GM12801 (cell line): ENCODE measurements around the gene UVRAG.

Experiments used
- TF ChIP-seq, protein P1 (sequence below): IDR thresholded peaks from one replicate; pipeline ENCODE4 v1.5.1; 2011; ENCODE audit warnings: control low read depth; ENCODE audit not compliant: insufficient read length; ENCODE audit errors: extremely low read depth

The UVRAG gene

DNA sequence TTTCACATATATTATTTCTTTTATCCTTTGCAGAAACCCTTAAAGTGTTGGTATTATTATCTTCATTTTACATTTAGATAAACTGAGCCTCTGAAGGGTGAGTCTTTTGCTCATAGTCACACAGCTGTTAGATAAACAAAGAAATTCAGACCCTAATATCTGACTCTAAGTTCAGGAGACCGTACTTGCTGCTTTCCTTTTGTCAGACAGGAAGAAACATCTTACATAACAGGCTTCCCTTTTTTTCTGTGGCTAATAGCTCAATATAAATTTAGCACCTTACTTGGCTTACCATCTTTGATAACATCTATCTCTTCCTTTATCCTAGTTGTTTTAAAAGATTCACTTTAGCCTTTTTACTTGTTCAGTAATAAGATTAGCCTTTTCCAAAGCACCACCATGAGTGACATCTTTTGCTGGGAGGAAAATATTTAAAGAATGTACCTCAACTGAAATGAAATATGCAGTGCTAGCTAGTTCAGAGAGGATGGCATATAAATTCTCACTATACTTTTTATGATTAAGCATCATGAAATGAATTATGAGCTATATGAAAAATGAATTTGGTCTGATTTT lies 262.7 kb downstream of the UVRAG start:
- TF ChIP-seq, protein P1, sequence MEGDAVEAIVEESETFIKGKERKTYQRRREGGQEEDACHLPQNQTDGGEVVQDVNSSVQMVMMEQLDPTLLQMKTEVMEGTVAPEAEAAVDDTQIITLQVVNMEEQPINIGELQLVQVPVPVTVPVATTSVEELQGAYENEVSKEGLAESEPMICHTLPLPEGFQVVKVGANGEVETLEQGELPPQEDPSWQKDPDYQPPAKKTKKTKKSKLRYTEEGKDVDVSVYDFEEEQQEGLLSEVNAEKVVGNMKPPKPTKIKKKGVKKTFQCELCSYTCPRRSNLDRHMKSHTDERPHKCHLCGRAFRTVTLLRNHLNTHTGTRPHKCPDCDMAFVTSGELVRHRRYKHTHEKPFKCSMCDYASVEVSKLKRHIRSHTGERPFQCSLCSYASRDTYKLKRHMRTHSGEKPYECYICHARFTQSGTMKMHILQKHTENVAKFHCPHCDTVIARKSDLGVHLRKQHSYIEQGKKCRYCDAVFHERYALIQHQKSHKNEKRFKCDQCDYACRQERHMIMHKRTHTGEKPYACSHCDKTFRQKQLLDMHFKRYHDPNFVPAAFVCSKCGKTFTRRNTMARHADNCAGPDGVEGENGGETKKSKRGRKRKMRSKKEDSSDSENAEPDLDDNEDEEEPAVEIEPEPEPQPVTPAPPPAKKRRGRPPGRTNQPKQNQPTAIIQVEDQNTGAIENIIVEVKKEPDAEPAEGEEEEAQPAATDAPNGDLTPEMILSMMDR = no peak

DNA sequence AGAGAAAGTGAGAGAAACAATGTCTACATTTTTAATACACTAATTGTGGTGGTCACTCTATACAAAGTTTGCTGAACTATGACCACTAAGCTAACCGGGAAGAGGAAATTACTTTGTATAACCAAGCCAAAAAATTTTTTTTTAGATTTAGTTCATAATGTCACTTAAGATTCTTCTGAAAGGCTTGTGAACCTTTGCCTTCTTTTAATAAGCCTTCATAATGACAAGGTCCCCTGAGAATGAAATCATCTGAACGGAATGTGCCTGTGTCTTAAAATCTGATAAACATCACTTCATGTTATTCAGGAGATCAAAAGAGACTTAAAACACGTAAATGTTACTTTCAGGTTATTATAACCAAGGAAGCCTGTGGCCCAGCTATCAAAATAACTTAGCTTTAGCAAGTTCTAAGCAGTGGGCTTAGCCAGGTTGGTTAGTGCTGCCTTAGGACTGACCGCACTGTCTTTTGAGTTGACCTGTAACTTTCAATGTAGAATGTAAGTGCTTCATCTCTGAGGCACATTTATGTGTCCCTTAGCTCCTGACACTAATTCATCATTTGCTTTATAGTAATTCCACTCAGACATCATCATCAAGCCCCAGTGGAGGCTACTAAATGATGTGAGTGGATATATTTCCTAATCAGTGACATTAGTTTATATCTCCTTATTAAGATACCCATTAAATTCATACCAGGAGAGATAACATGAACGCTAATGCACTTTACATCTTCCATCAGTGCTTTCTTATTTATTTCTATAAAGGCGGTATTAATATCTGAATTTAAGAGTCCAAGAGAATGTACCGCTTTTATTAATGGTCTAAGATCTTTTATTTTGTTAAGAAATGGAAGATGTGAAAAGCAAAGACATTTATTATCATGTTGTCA lies 268.8 kb downstream of the UVRAG start:
- TF ChIP-seq, protein P1 = no peak

DNA sequence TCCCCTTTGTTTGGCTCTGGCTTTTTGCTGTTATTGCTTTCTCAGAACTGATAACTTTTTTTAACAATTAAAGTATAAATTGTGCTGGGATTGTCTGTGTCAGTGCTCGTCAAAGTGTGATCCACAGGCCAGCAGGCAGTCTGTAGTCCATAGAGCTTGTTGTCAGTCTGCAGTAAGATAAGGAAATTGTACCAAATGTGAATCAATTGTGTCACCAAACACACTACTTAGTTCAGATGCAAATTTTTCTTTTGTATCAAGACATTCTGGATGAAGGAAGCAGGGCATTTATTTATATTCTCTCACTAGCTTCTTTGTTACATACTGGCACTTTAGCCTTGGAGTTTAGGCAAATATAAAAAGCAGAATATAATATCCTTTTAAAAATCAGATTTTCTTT lies 270.3 kb downstream of the UVRAG start:
- TF ChIP-seq, protein P1 = no peak

DNA sequence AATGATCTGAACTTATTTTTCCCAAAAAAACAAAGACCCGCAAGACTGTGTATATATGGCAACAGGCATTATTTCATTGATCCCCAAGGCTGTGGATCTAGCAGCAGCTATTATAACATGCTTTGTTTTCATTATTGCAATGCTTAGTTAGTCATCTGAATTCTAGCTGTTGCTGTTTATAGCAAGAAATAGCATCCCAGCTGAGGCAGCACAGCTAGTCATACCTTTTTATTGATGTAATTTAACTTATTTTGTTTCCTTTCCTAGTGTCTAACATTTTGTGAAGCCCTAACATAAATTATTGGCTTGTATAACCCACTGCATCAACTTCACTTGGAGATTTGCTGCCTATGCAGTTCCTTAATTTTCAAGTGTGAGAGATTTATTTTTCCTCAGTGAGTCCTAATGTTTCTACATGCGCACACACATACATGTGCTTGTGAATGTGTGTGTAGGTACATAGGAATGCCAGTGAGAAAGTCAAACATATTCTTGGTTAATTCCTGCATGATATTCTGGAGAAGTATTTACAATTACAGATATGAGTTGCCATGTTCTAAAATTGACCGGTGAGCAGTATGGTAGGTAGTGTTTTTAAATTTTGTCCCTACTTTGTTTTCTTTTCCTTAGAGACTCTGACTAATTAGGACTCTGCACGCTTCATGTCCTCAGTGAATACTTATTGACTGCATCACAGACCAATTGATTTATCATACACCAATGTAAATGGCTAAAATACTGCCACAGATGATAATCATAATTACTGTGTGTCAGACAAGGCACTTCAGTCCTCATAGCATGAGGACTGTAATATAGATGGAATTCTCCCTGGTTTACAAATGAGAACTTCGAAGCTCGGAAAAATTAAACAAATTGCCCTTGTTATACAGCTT lies 272.0 kb downstream of the UVRAG start:
- TF ChIP-seq, protein P1 = no peak

DNA sequence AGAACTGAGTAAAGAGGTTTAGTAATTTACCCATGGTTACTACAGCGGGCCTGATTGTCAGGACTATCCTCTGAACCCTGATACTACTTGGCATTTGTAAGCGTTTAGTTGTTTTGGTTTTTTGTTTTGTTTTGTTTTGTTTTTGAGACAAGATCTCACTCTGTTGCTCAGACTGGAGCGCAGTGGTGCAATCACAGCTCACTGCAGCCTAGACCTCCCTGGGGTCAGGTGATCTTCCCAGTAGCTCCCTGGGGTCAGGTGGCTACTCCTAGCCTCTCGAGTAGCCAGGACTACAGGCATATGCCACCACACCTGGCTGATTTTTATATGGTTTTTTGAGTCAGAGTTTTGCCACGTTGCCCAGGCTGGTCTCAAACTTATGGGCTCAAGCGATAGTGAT lies 272.7 kb downstream of the UVRAG start:
- TF ChIP-seq, protein P1 = no peak

DNA sequence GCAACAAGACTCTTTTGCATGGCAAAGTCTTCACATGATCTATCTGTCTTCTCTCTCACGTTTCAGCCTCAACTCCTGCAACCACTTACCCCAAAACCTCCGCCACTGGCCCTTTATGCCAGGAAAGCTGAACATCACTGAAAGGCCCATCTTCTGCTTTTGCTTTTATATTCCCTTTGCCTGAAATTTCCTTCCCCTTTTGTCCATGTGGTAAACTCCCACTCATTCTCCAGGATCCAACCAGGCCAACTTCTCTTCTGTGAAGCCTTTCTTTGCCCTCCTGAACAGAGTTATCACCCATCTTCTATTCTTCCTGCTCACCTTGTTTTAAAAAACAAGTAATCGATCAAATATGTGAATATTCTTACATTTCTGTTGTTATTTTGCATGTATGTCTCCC lies 273.5 kb downstream of the UVRAG start:
- TF ChIP-seq, protein P1 = no peak

DNA sequence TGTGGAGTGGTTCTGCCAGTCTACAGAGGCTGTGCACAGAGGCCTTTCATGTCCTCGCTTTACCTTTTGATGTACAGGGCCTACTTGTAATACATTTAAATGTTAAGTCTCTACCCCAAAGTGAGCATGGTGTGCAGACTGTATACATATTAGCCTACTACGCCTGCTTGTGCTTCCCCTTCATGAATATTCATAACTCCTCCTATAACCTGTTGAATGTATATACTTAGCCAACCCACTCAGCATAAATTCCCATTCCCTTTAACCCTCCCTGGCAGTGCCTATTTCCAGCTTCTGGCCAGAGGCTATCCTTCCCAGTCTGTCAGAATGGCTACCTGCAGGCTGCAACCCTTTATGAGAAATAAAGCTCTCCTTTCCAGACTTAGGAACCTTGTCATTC lies 275.2 kb downstream of the UVRAG start:
- TF ChIP-seq, protein P1 = no peak
